ENCODE data around the gene ELANE.
"Not testable (repeated sequence)": the region's sequence is repeated elsewhere in the genome, so short reads cannot be mapped to it uniquely, and the experiment has no call there.

ELANE gene

GRCh38 chr19:843180-843835 is 8.8 kb upstream of the ELANE start:
- DNase-seq, result no peak

- no peak for DNase-seq
Measured at GRCh38 chr19:843836-844545, 8.1 kb upstream of the ELANE start.

GRCh38 chr19:844546-844971 is 7.5 kb upstream of the ELANE start:
- DNase-seq, result no peak

GRCh38 chr19:845707-846521 is 6.2 kb upstream of the ELANE start:
- DNase-seq, result no peak

- no peak for DNase-seq
Measured at GRCh38 chr19:848386-848921, 3.6 kb upstream of the ELANE start.

- DNase-seq, result not testable (repeated sequence)
Measured at GRCh38 chr19:849195-849594, 2.9 kb upstream of the ELANE start.

- DNase-seq, result no peak
Measured at GRCh38 chr19:850221-850978, 1.7 kb upstream of the ELANE start.

GRCh38 chr19:850979-851335 is 1.1 kb upstream of the ELANE start:
- no peak for DNase-seq

GRCh38 chr19:853014-853585 is 997 bp downstream of the ELANE start:
- DNase-seq, result no peak

GRCh38 chr19:853614-854220 is 1.6 kb downstream of the ELANE start:
- not testable (repeated sequence) for DNase-seq

GRCh38 chr19:854549-854948 is 2.4 kb downstream of the ELANE start:
- DNase-seq, result no peak

GRCh38 chr19:855142-855541 is 3.0 kb downstream of the ELANE start:
- no peak for DNase-seq

- DNase-seq, result no peak
Measured at GRCh38 chr19:855566-856120, 3.5 kb downstream of the ELANE start.

- no peak for DNase-seq
Measured at GRCh38 chr19:858284-858683, 6.2 kb downstream of the ELANE start.

GRCh38 chr19:858868-859843 is 7.1 kb downstream of the ELANE start, which contains the start of gene CFD:
Gene CFD, plus strand, starts transcription at chr19:859664. Its CDS starts 26 bp downstream, at chr19:859690.
- no peak for DNase-seq

GRCh38 chr19:861141-861755 is 9.1 kb downstream of the ELANE start:
- no peak for DNase-seq

- peak; percentile 62 for DNase-seq
Measured at GRCh38 chr19:861756-862580, 9.9 kb downstream of the ELANE start.

- DNase-seq, result peak; percentile 78
Measured at GRCh38 chr19:862581-863314, 10.6 kb downstream of the ELANE start.

All from stimulated activated CD4-positive, alpha-beta T cell treated with anti-CD3 and anti-CD28 coated beads, Interleukin-4, amount 100 ng/mL, for 24 hours (primary cell).